Fibroblast of pulmonary artery (primary cell): ENCODE measurements around the gene MPP3.
"Not testable (repeated sequence)": the region's sequence is repeated elsewhere in the genome, so short reads cannot be mapped to it uniquely, and the experiment has no call there.

ENCODE experiments used
- DNase-seq: peaks from one replicate; pipeline ENCODE4 v3.0.0-alpha.2; 2010; ENCODE audit warnings: low read depth
- H3K4me3 ChIP-seq: replicated peaks from 2 replicates; pipeline ENCODE4 v1.5.1; 2011; ENCODE audit warnings: low read depth, mild to moderate bottlenecking, control low read depth, low read length, moderate library complexity
- CTCF ChIP-seq: IDR thresholded peaks from 2 replicates; pipeline ENCODE4 v1.5.1; 2011; ENCODE audit warnings: mild to moderate bottlenecking, control low read depth, low read length, inconsistent platforms; ENCODE audit errors: missing control alignments

The MPP3 gene

GRCh38 chr17:43873091-43873490 is 40.1 kb upstream of the MPP3 start:
- DNase-seq: no peak
- TF ChIP-seq CTCF: no peak
- no peak overlapping the region for H3K4me3 ChIP-seq

GRCh38 chr17:43871946-43872690 is 39.2 kb upstream of the MPP3 start:
- TF ChIP-seq CTCF: no peak
- DNase-seq: no peak
- H3K4me3 ChIP-seq: no peak overlapping the region

- H3K4me3 ChIP-seq, DNase-seq: not testable (repeated sequence)
Observed at GRCh38 chr17:43869031-43869430, 36.1 kb upstream of the MPP3 start.

GRCh38 chr17:43868226-43868994 is 35.5 kb upstream of the MPP3 start:
- TF ChIP-seq CTCF: no peak
- DNase-seq: no peak
- H3K4me3 ChIP-seq: no peak overlapping the region

GRCh38 chr17:43864161-43864984 is 31.4 kb upstream of the MPP3 start:
- H3K4me3 ChIP-seq: no peak overlapping the region
- DNase-seq: no peak
- no peak for TF ChIP-seq CTCF

- no peak for TF ChIP-seq CTCF
- no peak overlapping the region for H3K4me3 ChIP-seq
- DNase-seq: no peak
Observed at GRCh38 chr17:43861960-43862359, 29.0 kb upstream of the MPP3 start.

GRCh38 chr17:43860927-43861622 is 28.1 kb upstream of the MPP3 start:
- TF ChIP-seq CTCF: no peak
- no peak for DNase-seq
- H3K4me3 ChIP-seq: no peak overlapping the region
